ENCODE data around the gene RNF152. TPM values are rescaled to one million over a fixed set of nuclear protein-coding genes. Genes with fewer than 3 reads are reported as not detected.

Gene RNF152
- total RNA-seq, 3 donors from 2014 or later: 8.6 to 64.5 (median 31.5) TPM

DNA sequence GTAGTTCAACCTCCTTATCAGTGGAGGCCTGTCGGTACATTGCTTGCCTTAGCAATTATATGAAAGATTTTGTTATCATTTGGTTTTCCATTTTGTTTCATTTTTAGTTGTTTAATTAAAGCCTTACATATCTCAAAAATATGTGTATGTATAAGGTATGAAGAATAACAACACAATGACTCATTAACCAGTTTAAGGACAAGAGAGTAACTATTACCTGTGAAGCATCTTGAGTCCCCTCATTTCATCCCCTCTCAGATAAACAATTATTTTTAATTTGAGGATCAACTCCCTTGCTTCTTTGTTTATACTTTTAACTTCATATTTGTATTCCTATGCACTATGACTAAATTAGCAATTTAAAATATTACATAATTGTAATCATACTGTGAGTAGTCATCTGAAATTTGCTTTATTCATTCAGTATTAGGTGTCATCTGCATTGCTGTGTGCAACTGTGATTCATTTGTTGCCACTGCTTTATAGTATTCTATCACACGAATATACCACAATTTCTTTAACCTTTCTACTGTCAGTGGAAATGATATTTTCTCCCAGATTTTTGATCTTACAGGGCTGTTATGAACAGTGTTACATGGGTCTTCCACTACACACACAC lies 126.4 kb downstream of the RNF152 start:
- TF ChIP-seq POLR2AphosphoS5 (IDR thresholded peaks at IDR 0.05) (no peak), POLR2A (IDR thresholded peaks at IDR 0.05) (no peak)
- TF ChIP-seq, protein P1, sequence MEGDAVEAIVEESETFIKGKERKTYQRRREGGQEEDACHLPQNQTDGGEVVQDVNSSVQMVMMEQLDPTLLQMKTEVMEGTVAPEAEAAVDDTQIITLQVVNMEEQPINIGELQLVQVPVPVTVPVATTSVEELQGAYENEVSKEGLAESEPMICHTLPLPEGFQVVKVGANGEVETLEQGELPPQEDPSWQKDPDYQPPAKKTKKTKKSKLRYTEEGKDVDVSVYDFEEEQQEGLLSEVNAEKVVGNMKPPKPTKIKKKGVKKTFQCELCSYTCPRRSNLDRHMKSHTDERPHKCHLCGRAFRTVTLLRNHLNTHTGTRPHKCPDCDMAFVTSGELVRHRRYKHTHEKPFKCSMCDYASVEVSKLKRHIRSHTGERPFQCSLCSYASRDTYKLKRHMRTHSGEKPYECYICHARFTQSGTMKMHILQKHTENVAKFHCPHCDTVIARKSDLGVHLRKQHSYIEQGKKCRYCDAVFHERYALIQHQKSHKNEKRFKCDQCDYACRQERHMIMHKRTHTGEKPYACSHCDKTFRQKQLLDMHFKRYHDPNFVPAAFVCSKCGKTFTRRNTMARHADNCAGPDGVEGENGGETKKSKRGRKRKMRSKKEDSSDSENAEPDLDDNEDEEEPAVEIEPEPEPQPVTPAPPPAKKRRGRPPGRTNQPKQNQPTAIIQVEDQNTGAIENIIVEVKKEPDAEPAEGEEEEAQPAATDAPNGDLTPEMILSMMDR (IDR thresholded peaks at IDR 0.05): no peak
- Histone ChIP-seq H3K36me3 (no peaks in the 10 kb centered on the region), H3K4me1 (no peaks in the 10 kb centered on the region), H3K27me3 (no peaks in the 10 kb centered on the region), H3K27ac (no peak overlapping the region), H3K4me3 (no peak overlapping the region), H3K9me3 (no peaks in the 10 kb centered on the region)
- intact Hi-C loops (cut with DNase I; ENCODE audit: low total_unique reads): no loop called here
- no peak for DNase-seq (ENCODE audit: low spot score in 2 of 2)

GRCh38 chr18:61765097-61765496 lies 127.7 kb downstream of the RNF152 start:
- H3K36me3 ChIP-seq: no peaks in the 10 kb centered on the region
- DNase-seq (ENCODE audit: low spot score in 2 of 2): no peak
- H3K27ac ChIP-seq: peak overlapping the region in 1 of 2 donors; percentile 19
- H3K4me1 ChIP-seq: no peaks in the 10 kb centered on the region
- H3K9me3 ChIP-seq: no peaks in the 10 kb centered on the region
- intact Hi-C loops (cut with DNase I; ENCODE audit: low total_unique reads): no loop called here
- no peaks in the 10 kb centered on the region for H3K27me3 ChIP-seq
- TF ChIP-seq, protein P1 (IDR thresholded peaks at IDR 0.05): no peak
- TF ChIP-seq POLR2AphosphoS5 (IDR thresholded peaks at IDR 0.05) (no peak), POLR2A (IDR thresholded peaks at IDR 0.05) (no peak)
- H3K4me3 ChIP-seq: no peak overlapping the region

DNA sequence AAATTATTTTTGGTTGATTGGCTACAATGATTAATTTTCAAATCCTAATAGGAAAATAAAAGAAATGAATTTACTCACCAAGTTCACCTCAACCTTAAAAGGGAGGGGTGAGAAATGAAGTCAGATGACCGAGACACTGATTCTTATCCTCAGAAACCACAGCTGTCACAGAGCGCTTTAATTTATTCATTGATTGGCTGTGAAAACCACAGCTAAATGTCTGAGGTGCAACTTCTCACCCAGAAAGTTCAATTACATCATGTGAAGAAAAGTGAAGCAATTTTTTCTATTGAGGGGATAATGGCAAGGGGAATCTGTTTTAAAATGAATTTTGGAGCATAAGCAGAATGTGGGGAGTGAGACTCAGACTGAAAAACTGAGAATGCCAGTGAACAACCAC lies 128.4 kb downstream of the RNF152 start:
- intact Hi-C loops (cut with DNase I; ENCODE audit: low total_unique reads): no loop called here
- DNase-seq (ENCODE audit: low spot score in 2 of 2): no peak
- no peaks in the 10 kb centered on the region for H3K9me3 ChIP-seq
- no peaks in the 10 kb centered on the region for H3K27me3 ChIP-seq
- no peak overlapping the region for H3K4me3 ChIP-seq
- no peaks in the 10 kb centered on the region for H3K36me3 ChIP-seq
- TF ChIP-seq POLR2AphosphoS5 (IDR thresholded peaks at IDR 0.05) (no peak), POLR2A (IDR thresholded peaks at IDR 0.05) (no peak)
- TF ChIP-seq, protein P1 (IDR thresholded peaks at IDR 0.05): no peak
- no peaks in the 10 kb centered on the region for H3K4me1 ChIP-seq
- H3K27ac ChIP-seq: no peak overlapping the region

GRCh38 chr18:61761875-61762274 lies 130.9 kb downstream of the RNF152 start:
- intact Hi-C loops (cut with DNase I; ENCODE audit: low total_unique reads): no loop called here
- no peaks in the 10 kb centered on the region for H3K36me3 ChIP-seq
- H3K4me3 ChIP-seq: no peak overlapping the region
- no peak for DNase-seq (ENCODE audit: low spot score in 2 of 2)
- TF ChIP-seq POLR2A (IDR thresholded peaks at IDR 0.05) (no peak), POLR2AphosphoS5 (IDR thresholded peaks at IDR 0.05) (no peak)
- TF ChIP-seq, protein P1 (IDR thresholded peaks at IDR 0.05): no peak
- no peaks in the 10 kb centered on the region for H3K4me1 ChIP-seq
- no peaks in the 10 kb centered on the region for H3K27me3 ChIP-seq
- H3K27ac ChIP-seq: no peak overlapping the region
- H3K9me3 ChIP-seq: no peaks in the 10 kb centered on the region
